Glutamatergic neuron (in vitro differentiated cells): Measurements from ENCODE around the gene MKLN1. TPM values are rescaled to one million over a fixed set of nuclear protein-coding genes. Genes with fewer than 3 reads are reported as not detected.
A peak's percentile ranks its signal among the peaks of the same experiment; 100 is the strongest.

Experiments
- DNase-seq: peaks from one replicate; pipeline ENCODE4 v3.0.0; 2022
- H3K27ac Mint-ChIP-seq: one replicate; pipeline ENCODE4 v1.8.0; 2020; ENCODE audit warnings: mild to moderate bottlenecking, mixed read lengths, inconsistent platforms; ENCODE audit not compliant: unreplicated experiment
- H3K27me3 Mint-ChIP-seq: one replicate; pipeline ENCODE4 v1.8.0; 2020; ENCODE audit warnings: mild to moderate bottlenecking, moderate library complexity, mixed read lengths, inconsistent platforms; ENCODE audit not compliant: unreplicated experiment
- H3K36me3 Mint-ChIP-seq: one replicate; pipeline ENCODE4 v1.8.0; 2020; ENCODE audit warnings: mild to moderate bottlenecking, mixed read lengths, inconsistent platforms; ENCODE audit not compliant: unreplicated experiment
- H3K4me1 Mint-ChIP-seq: one replicate; pipeline ENCODE4 v1.8.0; 2020; ENCODE audit warnings: mild to moderate bottlenecking, low read depth, mixed read lengths, inconsistent platforms; ENCODE audit not compliant: unreplicated experiment
- H3K4me3 Mint-ChIP-seq: one replicate; pipeline ENCODE4 v1.8.0; 2020; ENCODE audit warnings: mild to moderate bottlenecking, mixed read lengths, inconsistent platforms; ENCODE audit not compliant: unreplicated experiment
- H3K9me3 Mint-ChIP-seq: one replicate; pipeline ENCODE4 v1.8.0; 2020; ENCODE audit warnings: mild to moderate bottlenecking, moderate library complexity, mixed read lengths, inconsistent platforms; ENCODE audit not compliant: unreplicated experiment
- CTCF ChIP-seq: fragments of 200-600 bp; sonication (generic); IDR thresholded peaks from one replicate; pipeline ENCODE4 v1.5.0; 2021; ENCODE audit not compliant: partially characterized antibody, unreplicated experiment
- total RNA-seq: library from RNA; stranded (reverse); fragmentation: NEBNext Ultra II Directional; extraction: Animal tissue kit (Norgen Biotek cat#: 25700); gene quantifications from one replicate; pipeline ENCODE4 v1.2.1, GENCODE V29; 2021; ENCODE audit not compliant: unreplicated experiment

The MKLN1 gene
- total RNA-seq, 1 donor from 2014 or later, result 36.7 TPM

- no peak for TF ChIP-seq CTCF
- peaks cover 7% of the 10 kb centered on the region for H3K27me3 Mint-ChIP-seq
- no peak for DNase-seq
- H3K4me1 Mint-ChIP-seq, result peaks cover 51% of the 10 kb centered on the region
- H3K27ac Mint-ChIP-seq, result peak overlapping the region; percentile 97
- H3K4me3 Mint-ChIP-seq, result peak overlapping the region; percentile 70
- H3K36me3 Mint-ChIP-seq, result no peaks in the 10 kb centered on the region
- H3K9me3 Mint-ChIP-seq, result peaks cover 18% of the 10 kb centered on the region
These were observed 173.7 kb downstream of the MKLN1 start for GRCh38 chr7:131501422-131501821.

GRCh38 chr7:131501930-131502685 is 174.4 kb downstream of the MKLN1 start:
- H3K27ac Mint-ChIP-seq, result peak overlapping the region; percentile 97
- peaks cover 21% of the 10 kb centered on the region for H3K9me3 Mint-ChIP-seq
- TF ChIP-seq CTCF, result no peak
- H3K36me3 Mint-ChIP-seq, result no peaks in the 10 kb centered on the region
- peaks cover 57% of the 10 kb centered on the region for H3K4me1 Mint-ChIP-seq
- peak; percentile 62 for DNase-seq
- H3K4me3 Mint-ChIP-seq, result peak overlapping the region; percentile 70
- peaks cover 7% of the 10 kb centered on the region for H3K27me3 Mint-ChIP-seq

GRCh38 chr7:131502810-131503508 is 175.3 kb downstream of the MKLN1 start:
- no peaks in the 10 kb centered on the region for H3K36me3 Mint-ChIP-seq
- H3K27ac Mint-ChIP-seq, result peak overlapping the region; percentile 97
- H3K4me3 Mint-ChIP-seq, result peak overlapping the region; percentile 70
- peaks cover 59% of the 10 kb centered on the region for H3K4me1 Mint-ChIP-seq
- peaks cover 7% of the 10 kb centered on the region for H3K27me3 Mint-ChIP-seq
- no peak for TF ChIP-seq CTCF
- no peak for DNase-seq
- H3K9me3 Mint-ChIP-seq, result peaks cover 24% of the 10 kb centered on the region

- Mint-ChIP-seq H3K4me3 (no peak overlapping the region), H3K36me3 (no peaks in the 10 kb centered on the region), H3K27ac (peak overlapping the region; percentile 97), H3K9me3 (peaks cover 24% of the 10 kb centered on the region), H3K27me3 (peaks cover 7% of the 10 kb centered on the region), H3K4me1 (peaks cover 61% of the 10 kb centered on the region)
- TF ChIP-seq CTCF, result no peak
- DNase-seq, result no peak
These were observed 176.0 kb downstream of the MKLN1 start for GRCh38 chr7:131503639-131504038.
